HL-60 (cell line): Measurements from ENCODE around the gene TMSB15C.
A peak's percentile ranks its signal among the peaks of the same experiment; 100 is the strongest.
"Not testable (repeated sequence)": the region's sequence is repeated elsewhere in the genome, so short reads cannot be mapped to it uniquely, and the experiment has no call there.

Experiments
- DNase-seq, 2 experiments: peaks; one replicate each; pipeline ENCODE4 v3.0.0-alpha.2; 2010 to 2020; ENCODE audit warnings: low read depth in 1 of 2, low spot score in 1 of 2
- H3K27ac ChIP-seq: fragments of 250-450 bp; sonication (Bioruptor Pico); replicated peaks from 2 replicates; pipeline ENCODE4 v1.5.1; 2020; ENCODE audit warnings: mild to moderate bottlenecking, moderate library complexity
- H3K27me3 ChIP-seq: fragments of 250-450 bp; sonication (Bioruptor Pico); 2 replicates; pipeline ENCODE4 v1.5.1; 2021; ENCODE audit warnings: mild to moderate bottlenecking, moderate library complexity; ENCODE audit not compliant: insufficient read depth, poor library complexity, severe bottlenecking
- H3K4me3 ChIP-seq: replicated peaks from 2 replicates; pipeline ENCODE4 v1.5.1; 2011; ENCODE audit warnings: mild to moderate bottlenecking, control low read depth, low read length; ENCODE audit not compliant: insufficient read depth
- CTCF ChIP-seq: IDR thresholded peaks from one replicate; pipeline ENCODE4 v1.5.1; 2011; ENCODE audit warnings: low read length, control low read depth, inconsistent platforms; ENCODE audit not compliant: insufficient read depth
- GABPA ChIP-seq: IDR thresholded peaks from 2 replicates; pipeline ENCODE4 v1.6.1; 2012; ENCODE audit warnings: low read depth
- POLR2AphosphoS5 ChIP-seq: IDR thresholded peaks from 2 replicates; pipeline ENCODE4 v1.6.1; 2012; ENCODE audit warnings: low read depth
- SPI1 ChIP-seq: IDR thresholded peaks from 2 replicates; pipeline ENCODE4 v1.6.1; 2012; ENCODE audit warnings: low read depth, mild to moderate bottlenecking, borderline replicate concordance
- long read RNA-seq: library from polyadenylated mRNA; unstranded; transcript quantifications from one replicate; pipeline ENCODE4 v2.0.0, GENCODE V29; 2020
- TF ChIP-seq, protein P1 (sequence below): IDR thresholded peaks from 2 replicates; pipeline ENCODE4 v1.6.1; 2012; ENCODE audit warnings: low read depth; ENCODE audit not compliant: insufficient replicate concordance

TMSB15C gene
- long read RNA-seq, result 0 reads

GRCh38 chrX:104075778-104076445 is at the start of gene TMSB15C:
TMSB15C (minus strand) TSS chrX:104076236.
- not testable (repeated sequence) for H3K27ac ChIP-seq, H3K4me3 ChIP-seq, H3K27me3 ChIP-seq, DNase-seq

GRCh38 chrX:104122829-104123228 is 46.8 kb upstream of the TMSB15C start:
- no peak for DNase-seq

DNA sequence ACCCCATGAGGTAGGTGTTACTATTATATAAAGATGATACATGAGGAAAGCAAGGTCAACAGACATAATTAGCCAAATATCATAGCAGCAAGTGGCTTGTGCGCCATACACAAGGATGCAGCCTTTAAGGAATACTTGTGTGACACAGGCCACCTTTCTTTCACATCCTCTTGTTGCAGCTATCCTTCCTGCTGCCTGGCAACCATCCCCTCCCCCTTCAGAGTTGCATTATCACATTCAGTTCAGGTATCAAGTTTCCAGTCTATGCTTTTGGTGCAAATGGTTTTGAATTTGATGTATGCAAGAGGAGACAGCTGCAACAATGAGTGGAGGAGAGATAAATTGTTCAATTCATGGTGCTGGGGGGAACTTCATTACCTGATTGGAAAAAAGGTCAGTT is 42.7 kb upstream of the TMSB15C start:
- DNase-seq, result no peak

More at GRCh38 chrX:104122829-104123228, 46.8 kb upstream of the TMSB15C start:
- TF ChIP-seq GABPA (no peak), SPI1 (peak; percentile 62; the same call in 1 of the 2 replicates)
- Histone ChIP-seq H3K27ac (no peak overlapping the region), H3K4me3 (no peak overlapping the region), H3K27me3 (no peaks in the 10 kb centered on the region)

DNA sequence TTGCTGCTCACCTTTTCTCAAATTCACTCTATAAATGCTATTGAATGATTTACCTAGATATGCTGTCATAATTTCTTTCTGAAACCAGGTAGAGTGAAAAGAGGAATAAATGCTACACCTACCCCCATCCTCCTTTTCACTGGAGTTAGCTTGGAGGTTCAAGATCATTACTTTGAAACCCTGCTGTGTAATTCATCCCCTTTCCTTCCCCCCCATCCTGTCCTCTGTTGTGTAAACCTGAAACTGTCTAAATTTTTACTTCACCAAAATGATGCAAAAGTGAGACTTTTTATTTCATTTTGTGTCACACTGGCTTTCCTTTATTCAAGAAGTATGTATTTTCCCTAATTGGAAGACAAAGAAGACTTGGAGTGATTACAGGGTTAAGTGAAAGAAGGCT is 41.7 kb upstream of the TMSB15C start:
- no peak for DNase-seq
- TF ChIP-seq SPI1 (no peak), GABPA (no peak), POLR2AphosphoS5 (no peak), CTCF (no peak)
- TF ChIP-seq, protein P1, sequence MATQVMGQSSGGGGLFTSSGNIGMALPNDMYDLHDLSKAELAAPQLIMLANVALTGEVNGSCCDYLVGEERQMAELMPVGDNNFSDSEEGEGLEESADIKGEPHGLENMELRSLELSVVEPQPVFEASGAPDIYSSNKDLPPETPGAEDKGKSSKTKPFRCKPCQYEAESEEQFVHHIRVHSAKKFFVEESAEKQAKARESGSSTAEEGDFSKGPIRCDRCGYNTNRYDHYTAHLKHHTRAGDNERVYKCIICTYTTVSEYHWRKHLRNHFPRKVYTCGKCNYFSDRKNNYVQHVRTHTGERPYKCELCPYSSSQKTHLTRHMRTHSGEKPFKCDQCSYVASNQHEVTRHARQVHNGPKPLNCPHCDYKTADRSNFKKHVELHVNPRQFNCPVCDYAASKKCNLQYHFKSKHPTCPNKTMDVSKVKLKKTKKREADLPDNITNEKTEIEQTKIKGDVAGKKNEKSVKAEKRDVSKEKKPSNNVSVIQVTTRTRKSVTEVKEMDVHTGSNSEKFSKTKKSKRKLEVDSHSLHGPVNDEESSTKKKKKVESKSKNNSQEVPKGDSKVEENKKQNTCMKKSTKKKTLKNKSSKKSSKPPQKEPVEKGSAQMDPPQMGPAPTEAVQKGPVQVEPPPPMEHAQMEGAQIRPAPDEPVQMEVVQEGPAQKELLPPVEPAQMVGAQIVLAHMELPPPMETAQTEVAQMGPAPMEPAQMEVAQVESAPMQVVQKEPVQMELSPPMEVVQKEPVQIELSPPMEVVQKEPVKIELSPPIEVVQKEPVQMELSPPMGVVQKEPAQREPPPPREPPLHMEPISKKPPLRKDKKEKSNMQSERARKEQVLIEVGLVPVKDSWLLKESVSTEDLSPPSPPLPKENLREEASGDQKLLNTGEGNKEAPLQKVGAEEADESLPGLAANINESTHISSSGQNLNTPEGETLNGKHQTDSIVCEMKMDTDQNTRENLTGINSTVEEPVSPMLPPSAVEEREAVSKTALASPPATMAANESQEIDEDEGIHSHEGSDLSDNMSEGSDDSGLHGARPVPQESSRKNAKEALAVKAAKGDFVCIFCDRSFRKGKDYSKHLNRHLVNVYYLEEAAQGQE, result no peak
- Histone ChIP-seq H3K27me3 (peaks cover 6% of the 10 kb centered on the region), H3K4me3 (no peak overlapping the region), H3K27ac (no peak overlapping the region)

More for the DNA sequence above, 42.7 kb upstream of the TMSB15C start:
- no peak overlapping the region for H3K4me3 ChIP-seq
- no peak overlapping the region for H3K27ac ChIP-seq
- peaks cover under 1% of the 10 kb centered on the region for H3K27me3 ChIP-seq
- TF ChIP-seq, protein P1, result no peak
- no peak for TF ChIP-seq SPI1
- no peak for TF ChIP-seq POLR2AphosphoS5

- peak in 1 of 2 experiments; percentile 33 for DNase-seq
- no peak overlapping the region for H3K4me3 ChIP-seq
- no peak for TF ChIP-seq POLR2AphosphoS5
- no peak for TF ChIP-seq GABPA
- TF ChIP-seq CTCF, result peak; percentile 5
- TF ChIP-seq, protein P1, result no peak
- TF ChIP-seq SPI1, result no peak
- peaks cover 13% of the 10 kb centered on the region for H3K27me3 ChIP-seq
- no peak overlapping the region for H3K27ac ChIP-seq
Observed at GRCh38 chrX:104113222-104113965, 37.4 kb upstream of the TMSB15C start.
